Stimulated activated CD8-positive, alpha-beta memory T cell treated with anti-CD3 and anti-CD28 coated beads, Interleukin-2, amount 100 ng/mL, for 48 hours (primary cell): ENCODE data around the gene LRRC2.
"Not testable (repeated sequence)": the region's sequence is repeated elsewhere in the genome, so short reads cannot be mapped to it uniquely, and the experiment has no call there.

Experiments used
- DNase-seq, 2 donors: peaks; one replicate each; pipeline ENCODE4 v3.0.0-alpha.2; 2020; ENCODE audit warnings: low read depth in 2 of 2

The LRRC2 gene

GRCh38 chr3:46498916-46499519 lies 67.1 kb downstream of the LRRC2 start:
- no peak for DNase-seq

GRCh38 chr3:46497556-46498265 lies 68.4 kb downstream of the LRRC2 start, which contains the start of gene RTP3:
RTP3 (plus strand) TSS chr3:46497976; CDS start chr3:46498063, 87 bp downstream.
- DNase-seq, result no peak

GRCh38 chr3:46496746-46497555 lies 69.2 kb downstream of the LRRC2 start:
- peak in 1 of 2 donors; percentile 11 for DNase-seq

GRCh38 chr3:46495901-46496456 lies 70.1 kb downstream of the LRRC2 start:
- DNase-seq, result no peak

GRCh38 chr3:46494491-46494890 lies 71.6 kb downstream of the LRRC2 start:
- not testable (repeated sequence) for DNase-seq

- DNase-seq, result no peak
These were observed 73.1 kb downstream of the LRRC2 start for GRCh38 chr3:46492890-46493547.

- DNase-seq, result no peak
These were observed 74.7 kb downstream of the LRRC2 start for GRCh38 chr3:46491089-46492070.

GRCh38 chr3:46490338-46491084 lies 75.6 kb downstream of the LRRC2 start:
- no peak for DNase-seq

GRCh38 chr3:46489875-46490274 lies 76.2 kb downstream of the LRRC2 start:
- no peak for DNase-seq

GRCh38 chr3:46489381-46489780 lies 76.7 kb downstream of the LRRC2 start:
- DNase-seq, result no peak

GRCh38 chr3:46488735-46489361 lies 77.3 kb downstream of the LRRC2 start:
- peak; percentile 84 to 90 for DNase-seq

GRCh38 chr3:46485779-46486175 lies 80.3 kb downstream of the LRRC2 start:
- DNase-seq, result no peak

- no peak for DNase-seq
These were observed 81.0 kb downstream of the LRRC2 start for GRCh38 chr3:46484911-46485778.

GRCh38 chr3:46484388-46484787 lies 81.7 kb downstream of the LRRC2 start:
- no peak for DNase-seq

GRCh38 chr3:46483825-46484224 lies 82.3 kb downstream of the LRRC2 start:
- no peak for DNase-seq

GRCh38 chr3:46482632-46483350 lies 83.3 kb downstream of the LRRC2 start:
- no peak for DNase-seq

- DNase-seq, result no peak
These were observed 84.5 kb downstream of the LRRC2 start for GRCh38 chr3:46481636-46482035.
